DND-41 (cell line): Measurements from ENCODE around the gene TULP4.

Experiments used
- ATAC-seq: fragments of 200-7000 bp; cut with Tn5 transposase; 3 replicates; pipeline ENCODE4 v1.9.1; 2021; ENCODE audit warnings: low read depth; ENCODE audit not compliant: insufficient read depth
- DNase-seq: peaks from one replicate; pipeline ENCODE4 v3.0.0-alpha.2; 2020
- H2AFZ ChIP-seq: 2 replicates; pipeline ENCODE4 v1.6.0; 2012; ENCODE audit warnings: low read depth, low read length
- H3K27ac ChIP-seq: 2 replicates; pipeline ENCODE4 v1.5.1; 2012; ENCODE audit warnings: low read length, inconsistent platforms
- H3K27me3 ChIP-seq: fragments of 200-600 bp; sonication (generic); 2 replicates; pipeline ENCODE4 v1.6.0; 2012; ENCODE audit warnings: low read length, mild to moderate bottlenecking, inconsistent platforms; ENCODE audit not compliant: insufficient read depth, poor library complexity
- H3K36me3 ChIP-seq: 2 replicates; pipeline ENCODE4 v1.5.1; 2012; ENCODE audit warnings: low read length, inconsistent platforms; ENCODE audit not compliant: insufficient read depth
- H3K4me1 ChIP-seq: 2 replicates; pipeline ENCODE4 v1.5.1; 2012; ENCODE audit warnings: mild to moderate bottlenecking, low read length; ENCODE audit not compliant: insufficient read depth
- H3K4me2 ChIP-seq: 2 replicates; pipeline ENCODE4 v1.6.0; 2012; ENCODE audit warnings: mild to moderate bottlenecking, moderate library complexity, low read length, inconsistent platforms; ENCODE audit not compliant: insufficient read depth
- H3K4me3 ChIP-seq, 2 experiments: fragments of 200-600 bp in 1 of 2; shearing (Covaris generic) in 1 of 2; 2 replicates each; pipeline ENCODE4 v1.5.1; 2012 to 2016; ENCODE audit warnings: inconsistent platforms in 2 of 2, low read length in 2 of 2, mild to moderate bottlenecking in 2 of 2, low read depth in 1 of 2, moderate library complexity in 1 of 2
- H3K79me2 ChIP-seq: 2 replicates; pipeline ENCODE4 v1.6.0; 2012; ENCODE audit warnings: low read length, inconsistent platforms; ENCODE audit not compliant: insufficient read depth
- H3K9ac ChIP-seq: 2 replicates; pipeline ENCODE4 v1.6.0; 2012; ENCODE audit warnings: low read depth, mild to moderate bottlenecking, inconsistent platforms, low read length, moderate library complexity
- H3K9me3 ChIP-seq: 2 replicates; pipeline ENCODE4 v1.5.1; 2012; ENCODE audit warnings: low read length, moderate library complexity, mild to moderate bottlenecking, inconsistent platforms; ENCODE audit not compliant: insufficient read depth, severe bottlenecking
- H4K20me1 ChIP-seq: 2 replicates; pipeline ENCODE4 v1.6.0; 2012; ENCODE audit warnings: low read length; ENCODE audit not compliant: insufficient read depth
- CTCF ChIP-seq: IDR thresholded peaks from 2 replicates; pipeline ENCODE4 v1.5.1; 2012; ENCODE audit warnings: borderline replicate concordance, low read length, moderate library complexity, mild to moderate bottlenecking; ENCODE audit not compliant: poor library complexity, severe bottlenecking; ENCODE audit errors: extremely low read depth
- EZH2 ChIP-seq: IDR thresholded peaks from 3 replicates; pipeline ENCODE4 v1.6.1; 2012; ENCODE audit warnings: borderline replicate concordance, low read depth, mild to moderate bottlenecking, moderate library complexity, low read length, inconsistent platforms; ENCODE audit not compliant: severe bottlenecking

The TULP4 gene

GRCh38 chr6:158406736-158407135, 94.5 kb downstream of the TULP4 start:
- no peaks in the 10 kb centered on the region for H3K36me3 ChIP-seq
- peaks cover 5% of the 10 kb centered on the region; the same call in 1 of the 2 replicates for H3K79me2 ChIP-seq
- H3K4me1 ChIP-seq, result peaks cover 8% of the 10 kb centered on the region
- TF ChIP-seq EZH2 (no peak), CTCF (no peak)
- H3K27me3 ChIP-seq, result no peaks in the 10 kb centered on the region
- no peak for DNase-seq
- no peaks in the 10 kb centered on the region for H3K9me3 ChIP-seq
- H3K4me2 ChIP-seq, result no peak overlapping the region
- no peak overlapping the region for H3K9ac ChIP-seq
- no peak overlapping the region for H3K4me3 ChIP-seq
- 0 out of 2 replicates have a peak, but pooled peaks cover 2% of the 10 kb centered on the region for H4K20me1 ChIP-seq
- no peak for ATAC-seq
- H2AFZ ChIP-seq, result no peak overlapping the region
- no peak overlapping the region for H3K27ac ChIP-seq

- Histone ChIP-seq H3K27me3 (no peaks in the 10 kb centered on the region), H3K9me3 (no peaks in the 10 kb centered on the region), H2AFZ (no peak overlapping the region), H3K4me3 (no peak overlapping the region), H3K79me2 (peaks cover 5% of the 10 kb centered on the region; the same call in 1 of the 2 replicates), H3K9ac (no peak overlapping the region), H3K4me2 (no peak overlapping the region), H4K20me1 (0 out of 2 replicates have a peak, but pooled peaks cover 1% of the 10 kb centered on the region), H3K4me1 (peaks cover 8% of the 10 kb centered on the region), H3K36me3 (peaks cover 2% of the 10 kb centered on the region), H3K27ac (no peak overlapping the region)
- no peak for TF ChIP-seq EZH2
- TF ChIP-seq CTCF, result no peak
- DNase-seq (no peak), ATAC-seq (no peak)
Observed at GRCh38 chr6:158408013-158408412, 95.7 kb downstream of the TULP4 start.

- H3K27me3 ChIP-seq, result no peaks in the 10 kb centered on the region
- H3K4me1 ChIP-seq, result peaks cover 8% of the 10 kb centered on the region
- H3K4me2 ChIP-seq, result no peak overlapping the region
- DNase-seq (no peak), ATAC-seq (no peak)
- H3K9ac ChIP-seq, result no peak overlapping the region
- no peak for TF ChIP-seq EZH2
- no peak overlapping the region for H2AFZ ChIP-seq
- no peak overlapping the region for H3K27ac ChIP-seq
- H4K20me1 ChIP-seq, result no peaks in the 10 kb centered on the region
- no peak overlapping the region for H3K4me3 ChIP-seq
- peaks cover 5% of the 10 kb centered on the region; the same call in 1 of the 2 replicates for H3K79me2 ChIP-seq
- no peaks in the 10 kb centered on the region for H3K9me3 ChIP-seq
- peaks cover 8% of the 10 kb centered on the region for H3K36me3 ChIP-seq
Observed at GRCh38 chr6:158408552-158409130, 96.4 kb downstream of the TULP4 start.

GRCh38 chr6:158409451-158409850, 97.2 kb downstream of the TULP4 start:
- H3K79me2 ChIP-seq, result peaks cover 5% of the 10 kb centered on the region; the same call in 1 of the 2 replicates
- no peak for ATAC-seq
- no peaks in the 10 kb centered on the region for H3K27me3 ChIP-seq
- no peak for DNase-seq
- no peak overlapping the region for H3K4me2 ChIP-seq
- no peaks in the 10 kb centered on the region for H3K9me3 ChIP-seq
- H3K27ac ChIP-seq, result no peak overlapping the region
- no peak for TF ChIP-seq CTCF
- TF ChIP-seq EZH2, result no peak
- H3K9ac ChIP-seq, result no peak overlapping the region
- no peaks in the 10 kb centered on the region for H4K20me1 ChIP-seq
- H3K36me3 ChIP-seq, result peaks cover 16% of the 10 kb centered on the region
- H2AFZ ChIP-seq, result no peak overlapping the region
- no peak overlapping the region for H3K4me3 ChIP-seq
- H3K4me1 ChIP-seq, result peaks cover 8% of the 10 kb centered on the region
